ENCODE results near the gene SLC66A3.

Gene SLC66A3

GRCh38 chr2:11179196-11179595 lies 23.9 kb downstream of the SLC66A3 start:
- Histone ChIP-seq H3K4ac (ENCODE audit: low read depth in 1 of 2, low read length in 2 of 2) (no peak overlapping the region), H3K79me1 (replicated peaks; ENCODE audit: low read length, poor library complexity, severe bottlenecking) (peaks cover 3% of the 10 kb centered on the region), H2BK5ac (ENCODE audit: low read depth, low read length, poor library complexity, severe bottlenecking) (no peak overlapping the region), H4K91ac (ENCODE audit: low read length) (no peak overlapping the region), H3K18ac (ENCODE audit: low read depth in 1 of 2, low read length in 2 of 2) (no peak overlapping the region), H2AFZ (ENCODE audit: low read depth, low read length) (no peak overlapping the region), H3K9me3 (ENCODE audit: control insufficient read depth, low read length) (no peaks in the 10 kb centered on the region), H2BK12ac (ENCODE audit: low read length in 2 of 2) (no peak overlapping the region), H3K4me3 (ENCODE audit: insufficient read depth in 1 of 2, low read depth in 1 of 2, low read length in 2 of 2) (no peak overlapping the region), H4K8ac (ENCODE audit: low read length) (no peak overlapping the region), H3K9ac (ENCODE audit: low read length) (no peak overlapping the region), H3K27me3 (ENCODE audit: control insufficient read depth in 1 of 2, insufficient read depth in 1 of 2, low read length in 2 of 2) (no peaks in the 10 kb centered on the region), H3K4me1 (ENCODE audit: control insufficient read depth, insufficient read depth, low read depth, low read length) (peaks cover 3% of the 10 kb centered on the region), H3K23ac (ENCODE audit: low read length in 2 of 2) (no peak overlapping the region), H2AK5ac (ENCODE audit: low read length, severe bottlenecking) (no peak overlapping the region), H2BK120ac (ENCODE audit: low read depth, low read length) (no peak overlapping the region), H2BK15ac (ENCODE audit: low read depth, poor library complexity, severe bottlenecking) (no peak overlapping the region), H3K36me3 (ENCODE audit: control insufficient read depth in 1 of 2, insufficient read depth in 2 of 2, low read depth in 1 of 2, low read length in 2 of 2) (peaks cover 3 to 57% of the 10 kb centered on the region in 2 experiments), H3K27ac (ENCODE audit: low read length, poor library complexity, severe bottlenecking) (no peak overlapping the region), H3K4me2 (ENCODE audit: low read length, poor library complexity, severe bottlenecking) (no peak overlapping the region), H3K14ac (ENCODE audit: low read length in 2 of 2) (no peak overlapping the region)
- WGBS = 84% methylated on average over 4 of the region's 4 CpGs
- no peak for DNase-seq

- peaks cover 4% of the 10 kb centered on the region for H3K79me1 ChIP-seq (replicated peaks; ENCODE audit: low read length, poor library complexity, severe bottlenecking)
- H3K4ac ChIP-seq (ENCODE audit: low read depth in 1 of 2, low read length in 2 of 2) = no peak overlapping the region
- H4K91ac ChIP-seq (ENCODE audit: low read length) = no peak overlapping the region
- H2BK120ac ChIP-seq (ENCODE audit: low read depth, low read length) = no peak overlapping the region
- H3K4me3 ChIP-seq (ENCODE audit: insufficient read depth in 1 of 2, low read depth in 1 of 2, low read length in 2 of 2) = no peak overlapping the region
- no peak overlapping the region for H3K18ac ChIP-seq (ENCODE audit: low read depth in 1 of 2, low read length in 2 of 2)
- no peak overlapping the region for H2BK15ac ChIP-seq (ENCODE audit: low read depth, poor library complexity, severe bottlenecking)
- no peak overlapping the region for H2BK12ac ChIP-seq (ENCODE audit: low read length in 2 of 2)
- peaks cover 3 to 61% of the 10 kb centered on the region in 2 experiments for H3K36me3 ChIP-seq (ENCODE audit: control insufficient read depth in 1 of 2, insufficient read depth in 2 of 2, low read depth in 1 of 2, low read length in 2 of 2)
- no peak overlapping the region for H2BK5ac ChIP-seq (ENCODE audit: low read depth, low read length, poor library complexity, severe bottlenecking)
- no peak for DNase-seq
- no peak overlapping the region for H3K9ac ChIP-seq (ENCODE audit: low read length)
- H3K4me1 ChIP-seq (ENCODE audit: control insufficient read depth, insufficient read depth, low read depth, low read length) = peaks cover 3% of the 10 kb centered on the region
- H3K4me2 ChIP-seq (ENCODE audit: low read length, poor library complexity, severe bottlenecking) = no peak overlapping the region
- no peak overlapping the region for H3K14ac ChIP-seq (ENCODE audit: low read length in 2 of 2)
- no peaks in the 10 kb centered on the region for H3K27me3 ChIP-seq (ENCODE audit: control insufficient read depth in 1 of 2, insufficient read depth in 1 of 2, low read length in 2 of 2)
- 94% methylated on average over 4 of the region's 4 CpGs for WGBS
- H2AK5ac ChIP-seq (ENCODE audit: low read length, severe bottlenecking) = no peak overlapping the region
- H3K9me3 ChIP-seq (ENCODE audit: control insufficient read depth, low read length) = no peaks in the 10 kb centered on the region
- H2AFZ ChIP-seq (ENCODE audit: low read depth, low read length) = no peak overlapping the region
- no peak overlapping the region for H3K23ac ChIP-seq (ENCODE audit: low read length in 2 of 2)
- no peak overlapping the region for H4K8ac ChIP-seq (ENCODE audit: low read length)
- no peak overlapping the region for H3K27ac ChIP-seq (ENCODE audit: low read length, poor library complexity, severe bottlenecking)
Observed at GRCh38 chr2:11179899-11180298, 24.6 kb downstream of the SLC66A3 start.

- H3K18ac ChIP-seq (ENCODE audit: low read depth in 1 of 2, low read length in 2 of 2) = no peak overlapping the region
- no peak overlapping the region for H4K8ac ChIP-seq (ENCODE audit: low read length)
- no peak overlapping the region for H2BK5ac ChIP-seq (ENCODE audit: low read depth, low read length, poor library complexity, severe bottlenecking)
- peaks cover 3 to 65% of the 10 kb centered on the region in 2 experiments for H3K36me3 ChIP-seq (ENCODE audit: control insufficient read depth in 1 of 2, insufficient read depth in 2 of 2, low read depth in 1 of 2, low read length in 2 of 2)
- no peak overlapping the region for H3K4me2 ChIP-seq (ENCODE audit: low read length, poor library complexity, severe bottlenecking)
- no peaks in the 10 kb centered on the region for H3K27me3 ChIP-seq (ENCODE audit: control insufficient read depth in 1 of 2, insufficient read depth in 1 of 2, low read length in 2 of 2)
- peaks cover 5% of the 10 kb centered on the region for H3K79me1 ChIP-seq (replicated peaks; ENCODE audit: low read length, poor library complexity, severe bottlenecking)
- H2BK15ac ChIP-seq (ENCODE audit: low read depth, poor library complexity, severe bottlenecking) = no peak overlapping the region
- no peak overlapping the region for H3K4me3 ChIP-seq (ENCODE audit: insufficient read depth in 1 of 2, low read depth in 1 of 2, low read length in 2 of 2)
- no peak overlapping the region for H2AK5ac ChIP-seq (ENCODE audit: low read length, severe bottlenecking)
- H3K4me1 ChIP-seq (ENCODE audit: control insufficient read depth, insufficient read depth, low read depth, low read length) = no peaks in the 10 kb centered on the region
- H3K14ac ChIP-seq (ENCODE audit: low read length in 2 of 2) = no peak overlapping the region
- H3K27ac ChIP-seq (ENCODE audit: low read length, poor library complexity, severe bottlenecking) = no peak overlapping the region
- H2AFZ ChIP-seq (ENCODE audit: low read depth, low read length) = no peak overlapping the region
- no peaks in the 10 kb centered on the region for H3K9me3 ChIP-seq (ENCODE audit: control insufficient read depth, low read length)
- H2BK12ac ChIP-seq (ENCODE audit: low read length in 2 of 2) = no peak overlapping the region
- no peak overlapping the region for H3K9ac ChIP-seq (ENCODE audit: low read length)
- no peak for DNase-seq
- H4K91ac ChIP-seq (ENCODE audit: low read length) = no peak overlapping the region
- no peak overlapping the region for H2BK120ac ChIP-seq (ENCODE audit: low read depth, low read length)
- H3K4ac ChIP-seq (ENCODE audit: low read depth in 1 of 2, low read length in 2 of 2) = no peak overlapping the region
- H3K23ac ChIP-seq (ENCODE audit: low read length in 2 of 2) = no peak overlapping the region
- 88% methylated on average over 5 of the region's 6 CpGs for WGBS
Observed at GRCh38 chr2:11180653-11181052, 25.4 kb downstream of the SLC66A3 start.

- Histone ChIP-seq H2BK12ac (ENCODE audit: low read length in 2 of 2) (no peak overlapping the region), H3K4me2 (ENCODE audit: low read length, poor library complexity, severe bottlenecking) (no peak overlapping the region), H3K4me1 (ENCODE audit: control insufficient read depth, insufficient read depth, low read depth, low read length) (no peaks in the 10 kb centered on the region), H2AFZ (ENCODE audit: low read depth, low read length) (no peak overlapping the region), H3K9me3 (ENCODE audit: control insufficient read depth, low read length) (no peaks in the 10 kb centered on the region), H3K4me3 (ENCODE audit: insufficient read depth in 1 of 2, low read depth in 1 of 2, low read length in 2 of 2) (no peak overlapping the region), H4K8ac (ENCODE audit: low read length) (no peak overlapping the region), H2AK5ac (ENCODE audit: low read length, severe bottlenecking) (no peak overlapping the region), H3K9ac (ENCODE audit: low read length) (no peak overlapping the region), H2BK120ac (ENCODE audit: low read depth, low read length) (no peak overlapping the region), H3K27ac (ENCODE audit: low read length, poor library complexity, severe bottlenecking) (no peak overlapping the region), H3K4ac (ENCODE audit: low read depth in 1 of 2, low read length in 2 of 2) (no peak overlapping the region), H3K14ac (ENCODE audit: low read length in 2 of 2) (no peak overlapping the region), H2BK15ac (ENCODE audit: low read depth, poor library complexity, severe bottlenecking) (no peak overlapping the region), H3K79me1 (replicated peaks; ENCODE audit: low read length, poor library complexity, severe bottlenecking) (peaks cover 5% of the 10 kb centered on the region), H3K23ac (ENCODE audit: low read length in 2 of 2) (no peak overlapping the region), H4K91ac (ENCODE audit: low read length) (no peak overlapping the region), H3K18ac (ENCODE audit: low read depth in 1 of 2, low read length in 2 of 2) (no peak overlapping the region), H3K27me3 (ENCODE audit: control insufficient read depth in 1 of 2, insufficient read depth in 1 of 2, low read length in 2 of 2) (no peaks in the 10 kb centered on the region), H3K36me3 (ENCODE audit: control insufficient read depth in 1 of 2, insufficient read depth in 2 of 2, low read depth in 1 of 2, low read length in 2 of 2) (peaks cover 3 to 76% of the 10 kb centered on the region in 2 experiments), H2BK5ac (ENCODE audit: low read depth, low read length, poor library complexity, severe bottlenecking) (no peak overlapping the region)
- no peak for DNase-seq
- WGBS = 100% methylated on average over 2 of the region's 2 CpGs
Observed at GRCh38 chr2:11182951-11183350, 27.7 kb downstream of the SLC66A3 start.

Data from mesenchymal stem cell (in vitro differentiated cells and primary cell).